ENCODE measurements around the gene FKBP6. TPM values are rescaled to one million over a fixed set of nuclear protein-coding genes. Genes with fewer than 3 reads are reported as not detected.

The FKBP6 gene
- total RNA-seq, 2 experiments from 2014 or later: not detected

- ATAC-seq (no peak), DNase-seq (no peak)
- Mint-ChIP-seq H3K4me3 (no peak overlapping the region), H3K36me3 (ENCODE audit: low read depth) (no peaks in the 10 kb centered on the region), H3K27ac (no peak overlapping the region), H3K27me3 (no peaks in the 10 kb centered on the region), H3K9me3 (no peaks in the 10 kb centered on the region), H3K4me1 (ENCODE audit: low read depth) (no peaks in the 10 kb centered on the region)
- TF ChIP-seq CTCF (IDR thresholded peaks at IDR 0.05): no peak
- POLR2A ChIA-PET: no interaction called here
- CTCF ChIA-PET: no interaction called here
- intact Hi-C loops (cut with micrococcal nuclease): no loop called here
Measured at GRCh38 chr7:73350306-73351068, 22.5 kb downstream of the FKBP6 start.

- DNase-seq (no peak), ATAC-seq (no peak)
- H3K27me3 Mint-ChIP-seq: no peaks in the 10 kb centered on the region
- no peaks in the 10 kb centered on the region for H3K36me3 Mint-ChIP-seq (ENCODE audit: low read depth)
- ChIA-PET POLR2A (no interaction called here), CTCF (no interaction called here)
- H3K27ac Mint-ChIP-seq: no peak overlapping the region
- no peaks in the 10 kb centered on the region for H3K9me3 Mint-ChIP-seq
- no peak for TF ChIP-seq CTCF (IDR thresholded peaks at IDR 0.05)
- no peaks in the 10 kb centered on the region for H3K4me1 Mint-ChIP-seq (ENCODE audit: low read depth)
- H3K4me3 Mint-ChIP-seq: no peak overlapping the region
- intact Hi-C loops (cut with micrococcal nuclease): no loop called here
Measured at GRCh38 chr7:73351447-73352167, 23.6 kb downstream of the FKBP6 start.

- ATAC-seq (no peak), DNase-seq (no peak)
- no peak for TF ChIP-seq CTCF (IDR thresholded peaks at IDR 0.05)
- Mint-ChIP-seq H3K36me3 (ENCODE audit: low read depth) (no peaks in the 10 kb centered on the region), H3K4me1 (ENCODE audit: low read depth) (no peaks in the 10 kb centered on the region), H3K27me3 (no peaks in the 10 kb centered on the region), H3K4me3 (no peak overlapping the region), H3K9me3 (no peaks in the 10 kb centered on the region), H3K27ac (no peak overlapping the region)
- POLR2A ChIA-PET: no interaction called here
- intact Hi-C loops (cut with micrococcal nuclease): no loop called here
- CTCF ChIA-PET: no interaction called here
Measured at GRCh38 chr7:73352784-73353183, 24.8 kb downstream of the FKBP6 start.

- Mint-ChIP-seq H3K4me3 (no peak overlapping the region), H3K9me3 (no peaks in the 10 kb centered on the region), H3K36me3 (ENCODE audit: low read depth) (no peaks in the 10 kb centered on the region), H3K27me3 (no peaks in the 10 kb centered on the region), H3K4me1 (ENCODE audit: low read depth) (peaks cover 3% of the 10 kb centered on the region), H3K27ac (no peak overlapping the region)
- ChIA-PET CTCF (no interaction called here), POLR2A (no interaction called here)
- intact Hi-C loops (cut with micrococcal nuclease): no loop called here
- ATAC-seq (no peak), DNase-seq (no peak)
- TF ChIP-seq CTCF (IDR thresholded peaks at IDR 0.05): no peak
Measured at GRCh38 chr7:73353243-73353642, 25.3 kb downstream of the FKBP6 start.

- Mint-ChIP-seq H3K27me3 (no peaks in the 10 kb centered on the region), H3K4me1 (ENCODE audit: low read depth) (peaks cover 3% of the 10 kb centered on the region), H3K4me3 (no peak overlapping the region), H3K36me3 (ENCODE audit: low read depth) (no peaks in the 10 kb centered on the region), H3K9me3 (no peaks in the 10 kb centered on the region), H3K27ac (no peak overlapping the region)
- ChIA-PET POLR2A (no interaction called here), CTCF (no interaction called here)
- no peak for ATAC-seq
- DNase-seq: no peak
- TF ChIP-seq CTCF (IDR thresholded peaks at IDR 0.05): no peak
- intact Hi-C loops (cut with micrococcal nuclease): no loop called here
Measured at GRCh38 chr7:73354196-73354595, 26.2 kb downstream of the FKBP6 start.
